Thyroid gland (tissue), 4 donors: ENCODE data around the gene MED20.

Experiments
- CTCF ChIP-seq, 6 experiments: fragments of 200-600 bp in 3 of 6; fragments of 450-650 bp in 3 of 6; sonication (generic) in 3 of 6; IDR thresholded peaks; one replicate each; pipeline ENCODE4 v1.5.1; 2016 to 2019; ENCODE audit warnings: antibody characterized with exemption in 6 of 6, mild to moderate bottlenecking in 2 of 6, inconsistent platforms in 1 of 6, moderate library complexity in 1 of 6
- POLR2A ChIP-seq, 2 donors: fragments of 450-650 bp; IDR thresholded peaks; one replicate each; pipeline ENCODE4 v1.6.1; 2017; ENCODE audit warnings: antibody characterized with exemption in 2 of 2, mild to moderate bottlenecking in 2 of 2, moderate library complexity in 1 of 2

DNA sequence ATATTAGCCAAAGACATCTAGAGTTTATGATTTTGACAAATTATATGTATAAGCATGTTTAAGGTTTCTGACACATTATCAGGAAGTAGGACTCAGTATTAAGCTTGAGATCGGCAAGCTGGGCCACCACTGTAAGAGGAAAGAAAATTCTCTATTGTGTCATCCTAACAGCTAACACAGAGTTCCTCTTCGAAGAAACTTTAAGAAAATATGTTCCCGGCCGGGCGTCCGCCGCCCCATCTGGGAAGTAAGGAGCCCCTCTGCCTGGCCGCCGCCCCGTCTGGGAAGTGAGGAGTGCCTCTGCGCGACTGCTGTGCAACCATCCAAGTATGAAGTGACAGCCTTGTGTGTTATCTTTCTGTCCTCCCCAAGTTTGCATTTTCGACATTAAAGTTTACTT, 48.8 kb downstream of the MED20 start:
- TF ChIP-seq CTCF (IDR thresholded peaks at IDR 0.05) (no peak), POLR2A (IDR thresholded peaks at IDR 0.05) (no peak)
